DMS153 treated with DMSO at 0.1 percent for 48 hours (cell line): ENCODE measurements around the gene PARP2.
"Not testable (repeated sequence)": the region's sequence is repeated elsewhere in the genome, so short reads cannot be mapped to it uniquely, and the experiment has no call there.

Source experiments
- DNase-seq: peaks from one replicate; lab custom pipeline; 2025; ENCODE audit not compliant: unreplicated experiment; lab: John Stamatoyannopoulos, UW

The PARP2 gene

DNA sequence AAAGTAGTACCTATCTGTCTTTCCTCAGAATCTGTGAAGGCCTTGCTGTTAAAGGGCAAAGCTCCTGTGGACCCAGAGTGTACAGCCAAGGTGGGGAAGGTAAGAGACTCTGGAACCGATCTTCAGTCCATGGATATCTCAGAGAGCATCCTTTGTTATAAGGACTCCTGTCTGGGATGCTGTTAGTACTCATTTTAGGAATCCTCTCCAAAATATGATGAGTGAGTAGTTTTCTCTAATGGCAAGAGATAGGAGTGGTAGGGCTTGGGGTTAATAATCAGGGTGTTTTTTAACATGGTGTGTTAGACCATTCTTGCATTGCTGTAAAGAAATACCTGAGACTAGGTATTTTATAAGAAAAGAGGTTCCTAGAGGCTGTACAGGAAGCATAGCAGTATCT, 1.9 kb downstream of the PARP2 start:
- DNase-seq: no peak

DNA sequence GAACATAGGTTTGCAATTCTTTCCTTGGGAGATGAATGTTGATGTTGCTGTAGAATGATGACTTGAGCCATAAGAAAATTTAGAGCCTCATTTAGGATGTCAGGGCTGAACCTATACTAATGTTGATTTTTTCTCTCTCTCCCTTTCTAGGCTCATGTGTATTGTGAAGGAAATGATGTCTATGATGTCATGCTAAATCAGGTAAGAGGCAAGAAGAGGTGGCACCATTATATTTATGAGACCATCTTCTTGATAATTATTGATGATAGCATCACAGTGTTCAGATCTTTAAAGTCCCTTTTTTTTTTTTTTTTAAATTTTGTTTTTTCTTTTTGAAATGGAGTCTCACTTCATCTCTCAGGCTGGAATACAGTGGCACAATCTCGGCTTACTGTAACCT, 3.3 kb downstream of the PARP2 start:
- DNase-seq: no peak

- DNase-seq: no peak
Measured at GRCh38 chr14:20347747-20348146, 4.3 kb downstream of the PARP2 start.

- no peak for DNase-seq
Measured at GRCh38 chr14:20350282-20350681, 6.8 kb downstream of the PARP2 start.

DNA sequence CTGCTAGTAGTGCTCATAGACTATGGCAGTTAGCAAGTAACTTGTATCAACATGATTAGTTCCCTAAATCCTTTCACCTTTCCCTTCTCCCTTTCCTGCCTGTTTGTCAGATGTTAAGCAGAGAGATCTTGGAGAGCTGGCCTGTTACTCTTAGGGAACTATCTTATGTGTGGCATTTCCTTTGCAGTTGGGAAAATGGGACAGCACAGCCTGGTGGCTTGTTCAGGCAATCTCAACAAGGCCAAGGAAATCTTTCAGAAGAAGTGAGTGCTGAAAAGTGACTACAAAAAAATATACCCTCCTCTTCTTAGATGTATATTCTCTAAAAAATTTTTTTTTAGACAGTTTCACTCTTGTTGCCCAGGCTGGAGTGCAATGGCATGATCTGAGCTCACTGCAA, 7.4 kb downstream of the PARP2 start:
- no peak for DNase-seq

GRCh38 chr14:20356422-20356821, 13.0 kb downstream of the PARP2 start:
- no peak for DNase-seq

GRCh38 chr14:20358474-20358873, 15.0 kb downstream of the PARP2 start:
- DNase-seq: not testable (repeated sequence)

- DNase-seq: no peak
Measured at GRCh38 chr14:20365928-20366327, 22.5 kb downstream of the PARP2 start.

DNA sequence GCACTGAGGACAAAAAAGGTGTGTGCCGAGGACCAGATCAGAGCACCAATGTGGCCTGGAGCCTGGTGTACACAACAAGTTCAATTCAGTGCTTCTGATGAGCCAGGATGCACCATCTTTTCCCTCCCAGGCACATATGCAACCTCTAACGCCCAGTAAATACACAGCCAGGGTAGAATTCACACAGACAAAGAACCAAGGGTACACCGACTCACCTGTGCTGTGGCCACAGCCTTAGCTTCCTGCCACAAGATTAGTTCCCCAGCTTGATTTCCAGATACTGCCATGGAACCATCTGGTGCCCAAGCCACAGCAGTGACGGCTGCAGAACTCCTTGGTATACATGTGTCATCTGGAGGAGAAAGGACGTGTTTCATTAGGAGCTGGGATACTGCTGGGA, 29.4 kb downstream of the PARP2 start:
- no peak for DNase-seq

DNA sequence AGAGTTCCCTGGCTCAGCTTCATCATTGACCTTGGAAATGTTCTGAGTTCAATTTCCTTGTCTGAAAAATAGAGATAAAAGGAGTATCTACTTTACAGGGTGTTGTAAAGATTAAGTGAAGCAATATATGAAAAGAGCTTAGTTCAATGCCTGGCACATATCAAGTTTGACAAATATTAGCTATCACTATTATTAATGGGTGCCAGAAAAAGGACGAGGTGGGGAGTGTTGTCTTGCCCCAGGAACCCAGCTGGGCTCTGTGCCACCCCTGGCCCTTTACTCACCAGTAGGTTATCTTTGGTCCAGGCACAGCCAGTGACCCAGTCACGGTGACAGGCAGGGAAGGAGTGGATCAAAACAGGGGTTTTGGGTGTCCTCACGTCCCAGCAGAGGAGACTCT, 32.0 kb downstream of the PARP2 start:
- no peak for DNase-seq

GRCh38 chr14:20376071-20376588, 32.7 kb downstream of the PARP2 start:
- DNase-seq: no peak

DNA sequence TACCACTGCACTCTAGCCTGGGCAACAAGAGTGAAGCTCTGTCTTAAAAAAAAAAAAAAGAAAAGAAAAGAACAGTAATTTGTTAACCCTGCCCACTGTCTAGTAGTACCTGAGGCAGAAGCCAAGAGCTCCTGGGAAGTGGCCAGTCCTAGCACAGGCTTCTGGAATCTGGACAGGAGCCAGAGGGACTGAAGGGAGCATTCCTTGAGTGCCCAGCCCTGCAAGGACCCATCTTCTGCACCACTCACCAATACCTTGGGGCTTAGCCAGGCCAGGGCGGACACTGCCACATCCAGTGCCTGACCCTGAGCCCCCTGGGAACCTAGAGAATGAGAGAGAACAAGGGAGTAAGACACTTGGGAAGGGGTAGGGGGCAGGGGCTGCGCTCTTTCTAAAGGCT, 33.7 kb downstream of the PARP2 start:
- DNase-seq: no peak

DNA sequence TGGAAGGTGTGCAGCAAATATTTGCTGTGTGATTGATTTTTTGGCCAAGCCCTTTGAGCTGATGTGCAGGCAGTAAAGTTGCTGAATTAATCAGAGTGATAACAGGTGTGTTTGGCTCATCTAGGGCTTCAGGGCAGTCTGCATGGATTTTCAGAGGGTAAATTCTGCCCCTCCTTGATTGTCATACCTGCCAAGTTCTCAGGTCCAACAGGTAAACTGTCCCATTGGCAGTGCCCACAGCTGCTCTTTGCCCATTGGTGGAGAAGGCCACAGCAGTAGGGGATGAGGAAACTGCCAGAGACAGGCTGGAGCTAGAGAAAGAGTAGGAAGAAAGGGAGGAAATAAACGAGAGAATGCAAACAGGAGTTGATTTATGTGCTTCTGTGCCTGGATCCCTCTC, 36.3 kb downstream of the PARP2 start:
- DNase-seq: no peak

- no peak for DNase-seq
Measured at GRCh38 chr14:20380681-20381080, 37.2 kb downstream of the PARP2 start.

DNA sequence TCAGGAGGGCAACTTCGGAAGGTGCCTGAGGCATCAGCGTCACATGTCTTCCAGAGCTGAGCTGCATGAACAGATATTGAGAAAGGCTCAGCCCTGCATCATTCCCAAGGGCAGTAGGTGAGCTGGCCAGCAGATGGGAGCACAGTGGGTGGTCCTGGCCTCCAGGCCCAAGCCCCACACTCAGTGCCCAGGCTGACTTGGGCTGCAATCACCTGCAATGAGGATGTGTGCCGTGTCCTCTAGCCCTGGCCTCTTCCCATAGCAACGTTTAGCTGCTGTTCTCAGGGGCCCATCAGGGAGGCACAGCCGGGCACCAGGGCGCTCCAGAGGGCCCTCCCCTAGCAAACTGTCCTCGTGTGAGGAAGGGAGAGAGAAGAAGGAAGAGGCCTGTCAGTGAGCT, 37.9 kb downstream of the PARP2 start:
- no peak for DNase-seq

- DNase-seq: no peak
Measured at GRCh38 chr14:20382526-20382925, 39.1 kb downstream of the PARP2 start.

DNA sequence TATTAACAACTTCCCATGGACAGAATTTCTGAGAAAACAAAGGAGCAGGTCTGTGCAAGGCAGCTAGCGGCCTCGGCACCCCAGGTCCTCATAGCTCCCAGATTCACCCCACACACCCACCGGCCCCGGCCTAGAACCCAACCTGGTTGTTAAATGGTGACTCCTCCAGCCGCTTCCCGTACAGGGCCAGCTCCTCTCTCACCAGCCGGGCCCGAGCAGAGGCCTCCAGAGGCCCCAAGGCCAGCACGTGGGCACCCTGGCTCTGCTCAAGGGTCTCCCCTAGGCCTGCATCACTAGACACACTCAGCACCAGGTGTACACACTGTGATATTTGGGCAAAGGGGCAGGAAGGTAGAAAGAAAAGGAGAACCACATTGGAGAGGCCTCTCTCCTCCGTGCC, 39.6 kb downstream of the PARP2 start:
- DNase-seq: no peak

DNA sequence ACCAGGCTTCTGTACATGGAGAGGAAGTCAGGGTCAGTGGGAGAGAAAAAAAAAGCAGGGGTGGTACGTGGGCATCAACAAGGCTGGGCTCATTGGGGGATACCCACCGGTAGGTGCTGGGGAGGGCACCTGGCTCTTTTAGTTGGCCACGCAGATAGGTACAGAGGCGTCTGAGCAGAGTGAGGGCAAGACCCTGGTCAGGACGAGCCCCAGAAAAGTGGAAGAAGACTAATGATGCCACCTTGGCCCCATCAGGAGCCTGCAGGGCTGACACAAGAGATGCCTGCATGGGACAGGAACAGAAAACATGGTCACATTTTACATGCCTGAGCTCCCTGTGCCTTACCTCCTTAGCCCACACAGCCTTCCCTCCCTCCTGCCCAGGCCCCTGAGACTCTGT, 40.2 kb downstream of the PARP2 start:
- no peak for DNase-seq

GRCh38 chr14:20384321-20384720, 40.9 kb downstream of the PARP2 start:
- DNase-seq: no peak

- no peak for DNase-seq
Measured at GRCh38 chr14:20384886-20385285, 41.5 kb downstream of the PARP2 start.

GRCh38 chr14:20386276-20386855, 42.9 kb downstream of the PARP2 start:
- DNase-seq: no peak

DNA sequence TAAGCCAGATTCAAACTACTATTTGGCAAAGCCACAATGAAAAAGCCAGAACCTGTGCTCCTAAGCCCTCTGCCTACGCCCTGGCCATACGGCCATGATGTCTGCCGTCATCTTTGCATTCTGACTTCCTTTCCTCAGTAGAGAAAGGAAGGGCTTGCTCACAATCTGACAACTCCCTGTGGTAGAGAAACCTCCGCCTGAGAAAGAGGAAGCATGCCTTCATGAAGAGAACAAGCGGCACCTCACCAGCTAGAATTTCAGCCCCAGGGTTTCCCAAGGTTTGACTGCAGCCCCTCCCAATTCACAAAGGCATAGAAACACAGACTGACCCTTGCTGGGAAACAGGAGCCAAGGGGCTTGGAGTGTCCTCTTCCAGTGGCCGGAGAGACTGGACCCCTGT, 44.1 kb downstream of the PARP2 start:
- DNase-seq: no peak

GRCh38 chr14:20388159-20388558, 44.7 kb downstream of the PARP2 start:
- DNase-seq: no peak

GRCh38 chr14:20391505-20391904, 48.1 kb downstream of the PARP2 start:
- DNase-seq: no peak
